NB4 (cell line): ENCODE measurements around the gene SIDT1.

ENCODE experiments used
- DNase-seq: peaks from one replicate; pipeline ENCODE4 v3.0.0; 2010; ENCODE audit warnings: low read depth
- H3K4me3 ChIP-seq: one replicate; pipeline ENCODE4 v1.5.1; 2011; ENCODE audit warnings: mild to moderate bottlenecking, low read depth, low read length, moderate library complexity
- CTCF ChIP-seq: IDR thresholded peaks from one replicate; pipeline ENCODE4 v1.5.1; 2012; ENCODE audit warnings: low read depth, low read length
- MAX ChIP-seq: IDR thresholded peaks from 2 replicates; pipeline ENCODE4 v1.6.1; 2011; ENCODE audit warnings: low read depth, low read length
- MYC ChIP-seq: IDR thresholded peaks from 2 replicates; pipeline ENCODE4 v1.6.1; 2011; ENCODE audit warnings: low read depth, low read length
- POLR2A ChIP-seq: IDR thresholded peaks from 2 replicates; pipeline ENCODE4 v1.6.1; 2011; ENCODE audit warnings: mild to moderate bottlenecking; ENCODE audit not compliant: insufficient read length; ENCODE audit errors: extremely low read depth

The SIDT1 gene

GRCh38 chr3:113659996-113660395 lies 127.6 kb downstream of the SIDT1 start:
- TF ChIP-seq MYC (no peak), CTCF (no peak), MAX (no peak), POLR2A (no peak)
- no peak for DNase-seq
- H3K4me3 ChIP-seq, result no peak overlapping the region

GRCh38 chr3:113660458-113660857 lies 128.1 kb downstream of the SIDT1 start:
- TF ChIP-seq CTCF (no peak), MAX (no peak), MYC (no peak), POLR2A (no peak)
- H3K4me3 ChIP-seq, result no peak overlapping the region
- no peak for DNase-seq

- DNase-seq, result no peak
- TF ChIP-seq POLR2A (no peak), CTCF (no peak), MAX (no peak), MYC (no peak)
- no peak overlapping the region for H3K4me3 ChIP-seq
Observed at GRCh38 chr3:113660896-113661295, 128.5 kb downstream of the SIDT1 start.

- no peak for DNase-seq
- TF ChIP-seq CTCF, result no peak
- TF ChIP-seq MYC, result no peak
- TF ChIP-seq MAX, result no peak
- TF ChIP-seq POLR2A, result no peak
- no peak overlapping the region for H3K4me3 ChIP-seq
Observed at GRCh38 chr3:113662824-113663223, 130.5 kb downstream of the SIDT1 start.

GRCh38 chr3:113663324-113663750 lies 131.0 kb downstream of the SIDT1 start:
- DNase-seq, result no peak
- H3K4me3 ChIP-seq, result no peak overlapping the region
- TF ChIP-seq POLR2A (no peak), MAX (no peak), CTCF (no peak), MYC (no peak)

GRCh38 chr3:113663761-113664160 lies 131.4 kb downstream of the SIDT1 start:
- no peak overlapping the region for H3K4me3 ChIP-seq
- DNase-seq, result no peak
- TF ChIP-seq CTCF (no peak), MAX (no peak), MYC (no peak), POLR2A (no peak)
